ENCODE data around the gene CYP11A1. TPM values are rescaled to one million over a fixed set of nuclear protein-coding genes. Genes with fewer than 3 reads are reported as not detected.

CYP11A1 gene
- polyA plus RNA-seq, 3 donors: not detected

GRCh38 chr15:74349241-74349778 is 18.1 kb downstream of the CYP11A1 start:
- DNase-seq: no peak
- WGBS (ENCODE audit: insufficient coverage): 100% methylated on average over 1 of the region's 3 CpGs
- Mint-ChIP-seq H3K4me3 (no peak overlapping the region), H3K9me3 (peaks cover under 1 to 8% (median 3%) of the 10 kb centered on the region in 7 donors), H3K4me1 (no peaks in the 10 kb centered on the region), H3K27me3 (ENCODE audit: low read depth in 3 of 3) (peaks cover 8 to 20% (median 13%) of the 10 kb centered on the region in 3 donors), H3K27ac (peak overlapping the region in 1 of 7 donors; percentile 3), H3K36me3 (no peaks in the 10 kb centered on the region)
- Histone ChIP-seq H3K27ac (ENCODE audit: low read depth in 1 of 2, low read length in 2 of 2) (no peak overlapping the region), H4K20me1 (ENCODE audit: insufficient read depth, low read length) (no peaks in the 10 kb centered on the region), H3K4me2 (replicated peaks; ENCODE audit: extremely low read depth, low read length, poor library complexity, severe bottlenecking) (no peak overlapping the region), H3K36me3 (replicated peaks in 1 of 2; ENCODE audit: control insufficient read depth in 1 of 2, insufficient read depth in 2 of 2, low read length in 2 of 2) (no peaks in the 10 kb centered on the region), H3K9me3 (replicated peaks in 1 of 2; ENCODE audit: control insufficient read depth in 1 of 2, insufficient read depth in 1 of 2, low read length in 2 of 2) (peaks cover 3 to 6% of the 10 kb centered on the region in 2 donors), H2AFZ (ENCODE audit: insufficient read depth, low read depth, low read length, poor library complexity, severe bottlenecking) (no peak overlapping the region), H3K4me3 (replicated peaks in 1 of 3; ENCODE audit: low read depth in 2 of 3, low read length in 3 of 3) (no peak overlapping the region), H3K79me2 (ENCODE audit: insufficient read depth, low read length) (no peaks in the 10 kb centered on the region), H3K4me1 (ENCODE audit: control insufficient read depth in 1 of 2, insufficient read depth in 2 of 2, low read length in 2 of 2) (no peaks in the 10 kb centered on the region), H3K9ac (ENCODE audit: insufficient read depth, low read length, poor library complexity, severe bottlenecking) (no peak overlapping the region), H3K27me3 (ENCODE audit: control insufficient read depth in 2 of 2, insufficient read depth in 2 of 2, low read length in 2 of 2) (no peaks in the 10 kb centered on the region)
- intact Hi-C loops (cut with micrococcal nuclease): no loop called here
- TF ChIP-seq, protein P1, sequence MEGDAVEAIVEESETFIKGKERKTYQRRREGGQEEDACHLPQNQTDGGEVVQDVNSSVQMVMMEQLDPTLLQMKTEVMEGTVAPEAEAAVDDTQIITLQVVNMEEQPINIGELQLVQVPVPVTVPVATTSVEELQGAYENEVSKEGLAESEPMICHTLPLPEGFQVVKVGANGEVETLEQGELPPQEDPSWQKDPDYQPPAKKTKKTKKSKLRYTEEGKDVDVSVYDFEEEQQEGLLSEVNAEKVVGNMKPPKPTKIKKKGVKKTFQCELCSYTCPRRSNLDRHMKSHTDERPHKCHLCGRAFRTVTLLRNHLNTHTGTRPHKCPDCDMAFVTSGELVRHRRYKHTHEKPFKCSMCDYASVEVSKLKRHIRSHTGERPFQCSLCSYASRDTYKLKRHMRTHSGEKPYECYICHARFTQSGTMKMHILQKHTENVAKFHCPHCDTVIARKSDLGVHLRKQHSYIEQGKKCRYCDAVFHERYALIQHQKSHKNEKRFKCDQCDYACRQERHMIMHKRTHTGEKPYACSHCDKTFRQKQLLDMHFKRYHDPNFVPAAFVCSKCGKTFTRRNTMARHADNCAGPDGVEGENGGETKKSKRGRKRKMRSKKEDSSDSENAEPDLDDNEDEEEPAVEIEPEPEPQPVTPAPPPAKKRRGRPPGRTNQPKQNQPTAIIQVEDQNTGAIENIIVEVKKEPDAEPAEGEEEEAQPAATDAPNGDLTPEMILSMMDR (IDR thresholded peaks at IDR 0.05): no peak

DNA sequence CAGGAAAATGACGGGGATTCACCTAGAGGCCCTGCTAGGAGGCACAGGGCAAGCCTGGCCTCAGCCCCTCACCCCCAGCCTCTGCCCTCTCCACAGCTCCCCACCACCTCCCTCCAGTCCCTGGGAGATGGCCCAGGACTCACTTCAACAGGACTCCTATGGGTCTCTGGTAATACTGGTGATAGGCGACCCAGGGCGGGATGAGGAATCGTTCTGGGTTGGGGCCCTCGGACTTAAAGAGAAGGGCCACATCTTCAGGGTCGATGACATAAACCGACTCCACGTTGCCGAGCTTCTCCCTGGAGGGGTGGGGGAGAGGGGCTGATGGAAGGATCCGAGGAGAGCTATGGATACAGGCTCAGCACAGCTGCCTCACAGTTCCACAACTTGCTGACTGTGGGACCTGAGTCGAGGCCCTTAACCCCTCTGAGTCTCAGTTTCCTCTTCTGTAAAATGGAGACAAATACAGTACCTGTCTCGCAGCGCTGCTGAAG is 19.6 kb downstream of the CYP11A1 start:
- no peaks in the 10 kb centered on the region for H3K4me1 ChIP-seq (ENCODE audit: control insufficient read depth in 1 of 2, insufficient read depth in 2 of 2, low read length in 2 of 2)
- no peaks in the 10 kb centered on the region for H3K27me3 ChIP-seq (ENCODE audit: control insufficient read depth in 2 of 2, insufficient read depth in 2 of 2, low read length in 2 of 2)
- no peak overlapping the region for H3K27ac ChIP-seq (ENCODE audit: low read depth in 1 of 2, low read length in 2 of 2)
- Mint-ChIP-seq H3K4me3 (no peak overlapping the region), H3K4me1 (no peaks in the 10 kb centered on the region), H3K27ac (no peak overlapping the region), H3K9me3 (no peaks in the 10 kb centered on the region), H3K27me3 (ENCODE audit: low read depth in 3 of 3) (peaks cover 3 to 15% (median 11%) of the 10 kb centered on the region in 3 donors), H3K36me3 (no peaks in the 10 kb centered on the region)
- no peak overlapping the region for H2AFZ ChIP-seq (ENCODE audit: insufficient read depth, low read depth, low read length, poor library complexity, severe bottlenecking)
- no peak overlapping the region for H3K4me3 ChIP-seq (replicated peaks in 1 of 3; ENCODE audit: low read depth in 2 of 3, low read length in 3 of 3)
- H4K20me1 ChIP-seq (ENCODE audit: insufficient read depth, low read length): no peaks in the 10 kb centered on the region
- H3K4me2 ChIP-seq (replicated peaks; ENCODE audit: extremely low read depth, low read length, poor library complexity, severe bottlenecking): no peak overlapping the region
- H3K9me3 ChIP-seq (replicated peaks in 1 of 2; ENCODE audit: control insufficient read depth in 1 of 2, insufficient read depth in 1 of 2, low read length in 2 of 2): no peaks in the 10 kb centered on the region
- WGBS (ENCODE audit: insufficient coverage): 100% methylated on average over 8 of the region's 13 CpGs
- DNase-seq: no peak
- intact Hi-C loops (cut with micrococcal nuclease): no loop called here
- no peaks in the 10 kb centered on the region for H3K36me3 ChIP-seq (replicated peaks in 1 of 2; ENCODE audit: control insufficient read depth in 1 of 2, insufficient read depth in 2 of 2, low read length in 2 of 2)
- H3K9ac ChIP-seq (ENCODE audit: insufficient read depth, low read length, poor library complexity, severe bottlenecking): no peak overlapping the region
- TF ChIP-seq, protein P1 (IDR thresholded peaks at IDR 0.05): no peak
- H3K79me2 ChIP-seq (ENCODE audit: insufficient read depth, low read length): no peaks in the 10 kb centered on the region
